GM12872 (cell line): ENCODE measurements around the gene ERVK3-1.

Source experiments
- CTCF ChIP-seq: IDR thresholded peaks from 3 replicates; pipeline ENCODE4 v1.5.1; 2011; ENCODE audit warnings: low read depth, mild to moderate bottlenecking, low read length, moderate library complexity; ENCODE audit not compliant: insufficient read depth

Gene ERVK3-1

GRCh38 chr19:58354478-58355030 lies 49.4 kb downstream of the ERVK3-1 start:
- no peak for TF ChIP-seq CTCF

GRCh38 chr19:58355215-58355796 lies 50.1 kb downstream of the ERVK3-1 start:
- TF ChIP-seq CTCF: no peak

GRCh38 chr19:58355908-58356765 lies 51.0 kb downstream of the ERVK3-1 start:
- no peak for TF ChIP-seq CTCF

GRCh38 chr19:58356766-58357480 lies 51.7 kb downstream of the ERVK3-1 start:
- no peak for TF ChIP-seq CTCF

GRCh38 chr19:58357481-58358145 lies 52.4 kb downstream of the ERVK3-1 start:
- no peak for TF ChIP-seq CTCF

- no peak for TF ChIP-seq CTCF
Measured at GRCh38 chr19:58361900-58362271, 56.7 kb downstream of the ERVK3-1 start.
